HL-60 (cell line): ENCODE results near the gene TPCN1.

ENCODE experiments used
- GABPA ChIP-seq: IDR thresholded peaks from 2 replicates; pipeline ENCODE4 v1.6.1; 2012; ENCODE audit warnings: low read depth
- POLR2AphosphoS5 ChIP-seq: IDR thresholded peaks from 2 replicates; pipeline ENCODE4 v1.6.1; 2012; ENCODE audit warnings: low read depth
- SPI1 ChIP-seq: IDR thresholded peaks from 2 replicates; pipeline ENCODE4 v1.6.1; 2012; ENCODE audit warnings: low read depth, mild to moderate bottlenecking, borderline replicate concordance
- TF ChIP-seq, protein P1 (sequence below): IDR thresholded peaks from one replicate; pipeline ENCODE4 v1.5.1; 2011; ENCODE audit warnings: low read length, control low read depth, inconsistent platforms; ENCODE audit not compliant: insufficient read depth
- TF ChIP-seq, protein P2 (sequence below): IDR thresholded peaks from 2 replicates; pipeline ENCODE4 v1.6.1; 2012; ENCODE audit warnings: low read depth; ENCODE audit not compliant: insufficient replicate concordance

DNA sequence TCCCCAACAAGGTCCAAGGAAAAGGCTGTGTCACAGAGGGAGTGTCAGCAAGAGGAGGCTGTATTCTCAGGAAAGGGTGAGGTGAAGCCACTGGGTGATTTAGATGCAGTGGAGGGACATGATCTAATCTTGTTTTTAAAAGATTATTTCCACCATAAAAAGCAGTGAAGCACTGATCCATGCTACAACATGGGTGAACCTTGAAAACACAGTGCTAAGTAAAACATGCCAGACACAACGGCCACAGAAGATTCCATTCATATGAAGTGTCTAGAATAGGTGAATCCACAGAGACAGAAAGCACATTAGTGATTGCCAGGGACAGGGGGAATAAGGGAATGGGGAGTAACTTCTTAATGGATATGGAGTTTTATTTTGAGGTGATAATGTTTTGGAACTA is 23.0 kb upstream of the TPCN1 start:
- TF ChIP-seq, protein P1, sequence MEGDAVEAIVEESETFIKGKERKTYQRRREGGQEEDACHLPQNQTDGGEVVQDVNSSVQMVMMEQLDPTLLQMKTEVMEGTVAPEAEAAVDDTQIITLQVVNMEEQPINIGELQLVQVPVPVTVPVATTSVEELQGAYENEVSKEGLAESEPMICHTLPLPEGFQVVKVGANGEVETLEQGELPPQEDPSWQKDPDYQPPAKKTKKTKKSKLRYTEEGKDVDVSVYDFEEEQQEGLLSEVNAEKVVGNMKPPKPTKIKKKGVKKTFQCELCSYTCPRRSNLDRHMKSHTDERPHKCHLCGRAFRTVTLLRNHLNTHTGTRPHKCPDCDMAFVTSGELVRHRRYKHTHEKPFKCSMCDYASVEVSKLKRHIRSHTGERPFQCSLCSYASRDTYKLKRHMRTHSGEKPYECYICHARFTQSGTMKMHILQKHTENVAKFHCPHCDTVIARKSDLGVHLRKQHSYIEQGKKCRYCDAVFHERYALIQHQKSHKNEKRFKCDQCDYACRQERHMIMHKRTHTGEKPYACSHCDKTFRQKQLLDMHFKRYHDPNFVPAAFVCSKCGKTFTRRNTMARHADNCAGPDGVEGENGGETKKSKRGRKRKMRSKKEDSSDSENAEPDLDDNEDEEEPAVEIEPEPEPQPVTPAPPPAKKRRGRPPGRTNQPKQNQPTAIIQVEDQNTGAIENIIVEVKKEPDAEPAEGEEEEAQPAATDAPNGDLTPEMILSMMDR: no peak
- TF ChIP-seq SPI1 (no peak), GABPA (no peak), POLR2AphosphoS5 (no peak)
- TF ChIP-seq, protein P2, sequence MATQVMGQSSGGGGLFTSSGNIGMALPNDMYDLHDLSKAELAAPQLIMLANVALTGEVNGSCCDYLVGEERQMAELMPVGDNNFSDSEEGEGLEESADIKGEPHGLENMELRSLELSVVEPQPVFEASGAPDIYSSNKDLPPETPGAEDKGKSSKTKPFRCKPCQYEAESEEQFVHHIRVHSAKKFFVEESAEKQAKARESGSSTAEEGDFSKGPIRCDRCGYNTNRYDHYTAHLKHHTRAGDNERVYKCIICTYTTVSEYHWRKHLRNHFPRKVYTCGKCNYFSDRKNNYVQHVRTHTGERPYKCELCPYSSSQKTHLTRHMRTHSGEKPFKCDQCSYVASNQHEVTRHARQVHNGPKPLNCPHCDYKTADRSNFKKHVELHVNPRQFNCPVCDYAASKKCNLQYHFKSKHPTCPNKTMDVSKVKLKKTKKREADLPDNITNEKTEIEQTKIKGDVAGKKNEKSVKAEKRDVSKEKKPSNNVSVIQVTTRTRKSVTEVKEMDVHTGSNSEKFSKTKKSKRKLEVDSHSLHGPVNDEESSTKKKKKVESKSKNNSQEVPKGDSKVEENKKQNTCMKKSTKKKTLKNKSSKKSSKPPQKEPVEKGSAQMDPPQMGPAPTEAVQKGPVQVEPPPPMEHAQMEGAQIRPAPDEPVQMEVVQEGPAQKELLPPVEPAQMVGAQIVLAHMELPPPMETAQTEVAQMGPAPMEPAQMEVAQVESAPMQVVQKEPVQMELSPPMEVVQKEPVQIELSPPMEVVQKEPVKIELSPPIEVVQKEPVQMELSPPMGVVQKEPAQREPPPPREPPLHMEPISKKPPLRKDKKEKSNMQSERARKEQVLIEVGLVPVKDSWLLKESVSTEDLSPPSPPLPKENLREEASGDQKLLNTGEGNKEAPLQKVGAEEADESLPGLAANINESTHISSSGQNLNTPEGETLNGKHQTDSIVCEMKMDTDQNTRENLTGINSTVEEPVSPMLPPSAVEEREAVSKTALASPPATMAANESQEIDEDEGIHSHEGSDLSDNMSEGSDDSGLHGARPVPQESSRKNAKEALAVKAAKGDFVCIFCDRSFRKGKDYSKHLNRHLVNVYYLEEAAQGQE: no peak
